DMS153 (cell line): ENCODE measurements around the gene RNF167.

Experiments used
- DNase-seq: peaks from one replicate; lab custom pipeline; 2025; lab: John Stamatoyannopoulos, UW

RNF167 gene

DNA sequence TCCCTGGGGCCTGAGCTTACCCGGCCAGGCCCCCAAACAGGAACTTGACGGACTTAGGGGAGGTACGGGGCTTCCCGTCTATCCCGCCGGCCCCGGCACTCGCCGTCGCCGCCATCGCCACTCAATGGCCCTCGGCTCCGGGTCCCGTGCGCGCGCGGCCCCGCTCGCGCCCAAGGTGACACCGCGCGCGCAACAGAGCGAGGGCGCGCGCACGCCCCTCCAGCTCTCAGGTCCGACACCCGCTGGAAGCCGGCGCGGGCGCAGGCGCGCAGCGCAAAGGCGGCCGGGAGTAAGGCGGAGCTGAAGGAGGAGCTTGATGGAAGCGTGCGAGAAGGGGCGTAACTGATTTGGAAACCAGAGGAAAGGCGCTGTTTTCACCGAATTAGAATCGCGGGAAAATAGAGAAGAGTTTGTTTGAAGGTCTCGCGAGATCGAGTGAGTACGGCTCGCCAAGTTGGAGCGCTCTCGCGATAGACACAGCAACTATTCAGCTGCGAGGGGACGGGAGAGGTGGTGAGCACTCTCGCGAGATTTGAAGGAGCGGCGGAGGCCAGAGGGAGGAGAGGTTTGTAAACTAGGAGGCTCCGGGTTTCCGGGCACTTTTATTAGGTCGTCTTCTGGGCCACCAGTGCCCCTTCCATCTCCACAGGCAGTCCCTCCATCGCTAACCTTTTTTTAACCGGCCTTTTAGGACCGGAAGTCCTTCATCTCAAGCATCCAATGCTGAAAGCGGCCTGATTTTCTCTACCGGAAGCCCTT lies at the start of gene RNF167, which contains the start of gene SLC25A11:
TSS of gene RNF167 (plus strand) at position 473 of the 759 bp plus-strand sequence. CDS start 642 bp downstream, outside the sequence.
TSS of gene SLC25A11 (minus strand) at position 251 of the 759 bp plus-strand sequence. CDS start at position 115, 136 bp downstream.
- peak; percentile 94 for DNase-seq

GRCh38 chr17:4891411-4892410 lies 48.4 kb upstream of the RNF167 start:
- no peak for DNase-seq

DNA sequence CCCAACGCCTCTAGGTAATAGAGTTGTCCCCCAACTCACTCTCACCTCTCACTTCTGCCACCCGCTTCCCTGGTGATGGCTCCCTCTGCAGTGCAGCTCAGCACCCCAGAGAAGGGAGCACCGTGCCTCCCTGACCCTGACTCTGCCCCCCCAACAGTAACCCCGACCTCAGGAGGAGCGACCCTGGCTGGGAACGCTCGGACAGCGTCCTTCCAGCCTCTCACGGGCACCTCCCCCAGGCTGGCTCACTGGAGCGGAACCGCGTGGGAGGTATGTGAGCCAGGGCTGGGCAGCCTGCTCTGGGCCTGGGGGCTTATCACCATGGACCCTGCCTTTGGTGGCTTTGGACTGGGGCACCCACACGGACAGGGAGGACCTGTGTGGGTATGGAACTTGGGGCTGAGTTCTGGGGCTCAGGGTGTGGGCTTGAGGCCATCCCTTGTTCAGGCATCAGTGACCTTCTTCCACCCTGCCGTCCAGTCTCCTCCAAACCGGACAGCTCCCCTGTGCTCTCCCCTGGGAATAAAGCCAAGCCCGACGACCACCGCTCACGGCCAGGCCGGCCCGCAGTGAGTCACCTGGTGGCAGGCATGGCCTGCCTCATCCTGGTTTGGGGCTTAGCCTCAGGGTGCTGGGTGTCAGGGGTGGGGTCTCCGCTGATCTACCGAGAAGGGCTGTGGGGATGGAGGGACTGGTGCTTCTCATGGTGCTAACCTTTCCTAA lies 47.4 kb upstream of the RNF167 start:
- DNase-seq = no peak

DNA sequence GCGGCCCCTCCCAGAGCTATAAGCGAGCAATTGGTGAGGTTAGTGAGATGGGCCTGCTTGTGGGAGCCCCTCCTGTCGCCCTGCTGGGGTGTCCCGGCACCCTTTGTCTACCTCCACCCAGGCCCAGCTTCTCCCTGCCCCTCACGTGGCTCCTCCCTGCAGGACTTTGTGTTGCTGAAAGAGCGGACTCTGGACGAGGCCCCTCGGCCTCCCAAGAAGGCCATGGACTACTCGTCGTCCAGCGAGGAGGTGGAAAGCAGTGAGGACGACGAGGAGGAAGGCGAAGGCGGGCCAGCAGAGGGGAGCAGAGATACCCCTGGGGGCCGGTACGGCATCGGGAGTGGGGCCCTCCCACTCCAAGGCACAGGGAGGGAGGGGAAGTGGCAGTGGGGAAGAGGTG lies 46.8 kb upstream of the RNF167 start:
- DNase-seq = no peak

DNA sequence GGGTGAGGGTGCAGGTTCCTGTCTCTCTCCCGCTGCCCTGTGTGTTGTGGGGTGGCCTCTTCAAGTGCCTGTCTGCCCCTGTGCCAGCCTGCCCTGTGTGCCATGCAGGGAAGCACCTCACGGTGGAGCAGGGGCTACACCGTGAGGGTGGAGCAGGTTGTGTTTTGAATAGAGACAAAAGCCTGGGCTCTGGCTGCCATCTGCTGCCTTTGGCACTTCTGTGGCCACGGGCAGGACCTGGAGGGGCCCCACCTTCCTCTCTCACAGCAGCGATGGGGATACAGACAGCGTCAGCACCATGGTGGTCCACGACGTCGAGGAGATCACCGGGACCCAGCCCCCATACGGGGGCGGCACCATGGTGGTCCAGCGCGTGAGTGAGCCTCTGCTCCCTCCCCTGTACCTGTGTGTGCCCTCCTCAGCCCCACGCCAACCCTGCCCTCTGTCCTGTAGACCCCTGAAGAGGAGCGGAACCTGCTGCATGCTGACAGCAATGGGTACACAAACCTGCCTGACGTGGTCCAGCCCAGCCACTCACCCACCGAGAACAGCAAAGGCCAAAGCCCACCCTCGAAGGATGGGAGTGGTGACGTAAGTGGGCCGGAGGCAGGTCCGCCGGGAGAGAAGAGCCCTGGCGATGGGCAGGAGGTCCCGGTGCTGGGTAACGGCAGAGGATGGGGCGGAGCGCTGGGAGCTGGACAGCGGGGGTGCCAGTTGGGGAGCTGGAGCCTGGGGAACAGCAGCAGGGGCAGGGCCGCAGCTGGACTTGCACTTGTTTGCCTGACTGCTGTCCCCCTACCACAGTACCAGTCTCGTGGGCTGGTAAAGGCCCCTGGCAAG lies 46.1 kb upstream of the RNF167 start:
- DNase-seq = no peak

DNA sequence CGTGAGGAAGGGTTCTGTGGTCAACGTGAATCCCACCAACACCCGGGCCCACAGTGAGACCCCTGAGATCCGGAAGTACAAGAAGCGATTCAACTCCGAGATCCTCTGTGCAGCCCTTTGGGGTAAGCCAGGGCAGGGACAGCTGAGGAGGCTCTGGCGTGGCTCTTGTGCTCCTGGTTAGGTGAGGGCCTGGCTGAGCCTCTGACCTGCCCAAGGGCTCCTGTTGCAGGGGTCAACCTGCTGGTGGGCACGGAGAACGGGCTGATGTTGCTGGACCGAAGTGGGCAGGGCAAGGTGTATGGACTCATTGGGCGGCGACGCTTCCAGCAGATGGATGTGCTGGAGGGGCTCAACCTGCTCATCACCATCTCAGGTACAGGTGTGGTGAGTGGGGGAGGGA lies 44.9 kb upstream of the RNF167 start:
- DNase-seq = no peak

DNA sequence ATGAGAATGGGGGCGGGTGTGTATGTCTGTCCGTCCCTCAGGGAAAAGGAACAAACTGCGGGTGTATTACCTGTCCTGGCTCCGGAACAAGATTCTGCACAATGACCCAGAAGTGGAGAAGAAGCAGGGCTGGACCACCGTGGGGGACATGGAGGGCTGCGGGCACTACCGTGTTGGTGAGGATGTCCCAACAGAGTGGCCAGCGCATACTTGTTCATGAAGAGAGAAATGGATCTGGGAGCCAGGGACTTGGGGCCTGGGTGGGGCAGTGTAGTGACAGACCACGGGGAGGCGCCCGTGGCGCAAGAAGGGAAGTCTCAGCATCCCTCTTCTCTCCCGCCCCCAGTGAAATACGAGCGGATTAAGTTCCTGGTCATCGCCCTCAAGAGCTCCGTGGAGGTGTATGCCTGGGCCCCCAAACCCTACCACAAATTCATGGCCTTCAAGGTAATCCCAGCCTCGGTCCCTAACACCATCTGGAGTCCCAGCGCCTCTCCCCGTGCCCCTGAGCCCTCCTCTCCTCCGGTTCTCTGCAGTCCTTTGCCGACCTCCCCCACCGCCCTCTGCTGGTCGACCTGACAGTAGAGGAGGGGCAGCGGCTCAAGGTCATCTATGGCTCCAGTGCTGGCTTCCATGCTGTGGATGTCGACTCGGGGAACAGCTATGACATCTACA lies 44.3 kb upstream of the RNF167 start:
- no peak for DNase-seq

- no peak for DNase-seq
Observed at GRCh38 chr17:4896332-4897197, 43.5 kb upstream of the RNF167 start.

DNA sequence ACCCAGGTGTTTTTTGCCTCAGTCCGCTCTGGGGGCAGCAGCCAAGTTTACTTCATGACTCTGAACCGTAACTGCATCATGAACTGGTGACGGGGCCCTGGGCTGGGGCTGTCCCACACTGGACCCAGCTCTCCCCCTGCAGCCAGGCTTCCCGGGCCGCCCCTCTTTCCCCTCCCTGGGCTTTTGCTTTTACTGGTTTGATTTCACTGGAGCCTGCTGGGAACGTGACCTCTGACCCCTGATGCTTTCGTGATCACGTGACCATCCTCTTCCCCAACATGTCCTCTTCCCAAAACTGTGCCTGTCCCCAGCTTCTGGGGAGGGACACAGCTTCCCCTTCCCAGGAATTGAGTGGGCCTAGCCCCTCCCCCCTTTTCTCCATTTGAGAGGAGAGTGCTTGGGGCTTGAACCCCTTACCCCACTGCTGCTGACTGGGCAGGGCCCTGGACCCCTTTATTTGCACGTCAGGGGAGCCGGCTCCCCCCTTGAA lies 42.8 kb upstream of the RNF167 start:
- no peak for DNase-seq

DNA sequence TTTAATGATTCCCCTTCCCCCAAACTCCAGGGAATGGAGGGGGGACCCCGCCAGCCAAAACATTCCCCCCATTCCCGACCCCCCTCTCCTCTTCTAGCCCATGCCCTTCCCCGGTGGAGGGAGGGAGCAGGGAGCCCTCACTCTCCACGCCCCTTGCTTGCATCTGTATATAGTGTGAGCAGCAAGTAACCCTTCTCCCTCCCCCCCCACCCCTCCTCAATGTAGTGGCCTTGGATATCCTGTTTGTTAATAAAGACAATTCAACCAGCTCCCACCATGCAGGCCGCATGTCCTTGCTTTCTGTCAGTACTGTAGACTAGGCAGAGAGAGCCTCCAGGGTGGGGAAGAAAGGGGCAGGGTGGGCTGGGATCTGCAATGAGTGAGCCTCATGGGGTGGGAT lies 42.3 kb upstream of the RNF167 start:
- no peak for DNase-seq

- DNase-seq = no peak
Observed at GRCh38 chr17:4898351-4898750, 41.7 kb upstream of the RNF167 start.

- DNase-seq = no peak
Observed at GRCh38 chr17:4898927-4899326, 41.1 kb upstream of the RNF167 start.

GRCh38 chr17:4899341-4900230 lies 40.5 kb upstream of the RNF167 start, which contains the start of gene C17orf107:
Gene C17orf107 (plus strand): TSS chr17:4899536. CDS start chr17:4899763, 227 bp downstream.
- DNase-seq = no peak

GRCh38 chr17:4900231-4901107 lies 39.6 kb upstream of the RNF167 start:
- no peak for DNase-seq

GRCh38 chr17:4901108-4901647 lies 38.9 kb upstream of the RNF167 start:
- no peak for DNase-seq

GRCh38 chr17:4901648-4902344 lies 38.3 kb upstream of the RNF167 start:
- no peak for DNase-seq
